BE2C (cell line): ENCODE results near the gene RBMS3.

Experiments
- DNase-seq: peaks from one replicate; pipeline ENCODE4 v3.0.0-alpha.2; 2020
- H3K27me3 ChIP-seq: fragments of 250-450 bp; sonication (Bioruptor Pico); 2 replicates; pipeline ENCODE4 v1.5.1; 2020; ENCODE audit warnings: mild to moderate bottlenecking
- H3K36me3 ChIP-seq: fragments of 250-450 bp; sonication (Bioruptor Pico); 2 replicates; pipeline ENCODE4 v1.5.1; 2020; ENCODE audit warnings: mild to moderate bottlenecking
- H3K4me1 ChIP-seq: fragments of 250-450 bp; sonication (Bioruptor Pico); 2 replicates; pipeline ENCODE4 v1.5.1; 2020
- H3K4me3 ChIP-seq: 2 replicates; pipeline ENCODE4 v1.5.1; 2011; ENCODE audit warnings: low read depth, low read length
- H3K9me3 ChIP-seq: fragments of 250-450 bp; sonication (Bioruptor Pico); 2 replicates; pipeline ENCODE4 v1.5.1; 2020
- CTCF ChIP-seq: IDR thresholded peaks from 2 replicates; pipeline ENCODE4 v1.5.1; 2012; ENCODE audit warnings: mild to moderate bottlenecking, low read depth, low read length

RBMS3 gene

GRCh38 chr3:29554566-29554965 is 273.7 kb downstream of the RBMS3 start:
- Histone ChIP-seq H3K4me3 (no peak overlapping the region), H3K36me3 (no peaks in the 10 kb centered on the region), H3K4me1 (peaks cover 9% of the 10 kb centered on the region), H3K27me3 (no peaks in the 10 kb centered on the region), H3K9me3 (no peaks in the 10 kb centered on the region)
- no peak for TF ChIP-seq CTCF
- no peak for DNase-seq

GRCh38 chr3:29555590-29555989 is 274.7 kb downstream of the RBMS3 start:
- H3K4me1 ChIP-seq: peaks cover 9% of the 10 kb centered on the region
- H3K4me3 ChIP-seq: no peak overlapping the region
- H3K9me3 ChIP-seq: no peaks in the 10 kb centered on the region
- no peaks in the 10 kb centered on the region for H3K36me3 ChIP-seq
- no peaks in the 10 kb centered on the region for H3K27me3 ChIP-seq
- TF ChIP-seq CTCF: no peak
- DNase-seq: no peak

GRCh38 chr3:29557186-29557585 is 276.3 kb downstream of the RBMS3 start:
- H3K4me3 ChIP-seq: no peak overlapping the region
- TF ChIP-seq CTCF: no peak
- H3K9me3 ChIP-seq: no peaks in the 10 kb centered on the region
- H3K36me3 ChIP-seq: no peaks in the 10 kb centered on the region
- H3K4me1 ChIP-seq: peaks cover 9% of the 10 kb centered on the region
- DNase-seq: no peak
- H3K27me3 ChIP-seq: no peaks in the 10 kb centered on the region

DNA sequence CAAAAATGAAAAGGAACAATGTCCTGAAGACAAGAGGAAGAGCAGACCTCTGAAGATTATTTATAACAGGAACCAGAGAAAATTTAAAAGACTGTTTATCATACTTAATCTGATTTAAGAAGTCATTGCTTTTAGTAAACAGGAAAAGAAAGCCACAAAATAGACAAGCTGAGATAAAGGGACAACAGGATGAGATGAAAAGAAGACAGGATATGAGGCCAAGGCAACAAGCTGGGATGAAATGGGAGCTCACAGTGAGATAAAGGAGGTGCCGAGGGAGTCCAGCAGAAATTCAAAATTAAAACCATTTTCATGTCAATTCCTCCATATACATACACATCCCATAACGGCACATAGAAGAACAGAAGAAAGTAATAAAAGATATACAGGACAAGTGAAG is 277.0 kb downstream of the RBMS3 start:
- H3K4me1 ChIP-seq: peaks cover 9% of the 10 kb centered on the region
- no peaks in the 10 kb centered on the region for H3K9me3 ChIP-seq
- no peaks in the 10 kb centered on the region for H3K36me3 ChIP-seq
- no peak for DNase-seq
- H3K4me3 ChIP-seq: no peak overlapping the region
- TF ChIP-seq CTCF: no peak
- no peaks in the 10 kb centered on the region for H3K27me3 ChIP-seq

GRCh38 chr3:29559741-29560465 is 279.0 kb downstream of the RBMS3 start:
- Histone ChIP-seq H3K27me3 (no peaks in the 10 kb centered on the region), H3K36me3 (no peaks in the 10 kb centered on the region), H3K9me3 (no peaks in the 10 kb centered on the region), H3K4me1 (peaks cover 2% of the 10 kb centered on the region; the same call in 1 of the 2 replicates), H3K4me3 (no peak overlapping the region)
- DNase-seq: no peak
- no peak for TF ChIP-seq CTCF

GRCh38 chr3:29561651-29562149 is 280.8 kb downstream of the RBMS3 start:
- no peak for TF ChIP-seq CTCF
- no peak overlapping the region for H3K4me3 ChIP-seq
- no peaks in the 10 kb centered on the region for H3K4me1 ChIP-seq

More at GRCh38 chr3:29561651-29562149, 280.8 kb downstream of the RBMS3 start:
- Histone ChIP-seq H3K9me3 (no peaks in the 10 kb centered on the region), H3K27me3 (no peaks in the 10 kb centered on the region), H3K36me3 (no peaks in the 10 kb centered on the region)
- DNase-seq: no peak
